HepG2 (cell line): ENCODE measurements around the gene C12orf60. TPM values are rescaled to one million over a fixed set of nuclear protein-coding genes. Genes with fewer than 3 reads are reported as not detected.

Experiments used
- ATF7 ChIP-seq, 2 experiments: fragments of 450-650 bp in 1 of 2; sonication (generic) in 1 of 2; formaldehyde crosslinking in 1 of 2; IDR thresholded peaks; 2 replicates each; pipeline versions ENCODE4 v1.4.0 to v1.6.1; 2016 to 2020; ENCODE audit warnings: antibody characterized with exemption in 1 of 2, mild to moderate bottlenecking in 1 of 2, missing genetic modification reagents in 1 of 2
- ATF7-NPFF ChIP-seq: sonication (generic); formaldehyde crosslinking; IDR thresholded peaks from 2 replicates; pipeline ENCODE4 v1.8.1; 2023; ENCODE audit warnings: mild to moderate bottlenecking, low read depth, missing genetic modification reagents, moderate library complexity
- CBFB ChIP-seq: sonication (generic); formaldehyde crosslinking; IDR thresholded peaks from 2 replicates; pipeline ENCODE4 v1.4.0; 2020; ENCODE audit warnings: missing genetic modification reagents
- CBX1 ChIP-seq: IDR thresholded peaks from one replicate; pipeline ENCODE4 v1.6.1; 2016; ENCODE audit warnings: antibody characterized with exemption, low read depth
- CENPX ChIP-seq: sonication (generic); formaldehyde crosslinking; IDR thresholded peaks from 2 replicates; pipeline ENCODE4 v1.9.0; 2021; ENCODE audit warnings: mild to moderate bottlenecking, missing genetic modification reagents, moderate library complexity
- ELF1 ChIP-seq: sonication (generic); formaldehyde crosslinking; IDR thresholded peaks from 2 replicates; pipeline ENCODE4 v1.4.0; 2020; ENCODE audit warnings: missing genetic modification reagents
- ERF ChIP-seq: IDR thresholded peaks from 2 replicates; pipeline ENCODE4 v1.6.1; 2018; ENCODE audit warnings: missing biosample characterization, missing genetic modification reagents
- ESRRA ChIP-seq: sonication (generic); formaldehyde crosslinking; IDR thresholded peaks from 2 replicates; pipeline ENCODE4 v1.5.1; 2020; ENCODE audit warnings: mild to moderate bottlenecking, low read depth, missing genetic modification reagents
- FOXA3 ChIP-seq: IDR thresholded peaks from 2 replicates; pipeline ENCODE4 v1.6.1; 2016; ENCODE audit warnings: missing genetic modification reagents, missing compliant biosample characterization
- GABPB1 ChIP-seq: IDR thresholded peaks from 2 replicates; pipeline ENCODE4 v1.6.1; 2016; ENCODE audit warnings: mild to moderate bottlenecking, missing genetic modification reagents, moderate library complexity, missing compliant biosample characterization
- MEF2D ChIP-seq: sonication (generic); formaldehyde crosslinking; IDR thresholded peaks from 2 replicates; pipeline ENCODE4 v1.5.1; 2020; ENCODE audit warnings: mild to moderate bottlenecking, missing genetic modification reagents
- MIXL1 ChIP-seq: IDR thresholded peaks from 2 replicates; pipeline ENCODE4 v1.6.1; 2016
- MYNN ChIP-seq: sonication (generic); formaldehyde crosslinking; IDR thresholded peaks from 2 replicates; pipeline ENCODE4 v1.4.0; 2020; ENCODE audit warnings: mild to moderate bottlenecking, low read depth, missing genetic modification reagents
- RAD51 ChIP-seq: fragments of 450-650 bp; IDR thresholded peaks from 2 replicates; pipeline ENCODE4 v1.6.1; 2016; ENCODE audit warnings: borderline replicate concordance
- RBAK ChIP-seq: sonication (generic); formaldehyde crosslinking; IDR thresholded peaks from 2 replicates; pipeline ENCODE4 v1.5.1; 2020; ENCODE audit warnings: mild to moderate bottlenecking, missing genetic modification reagents
- RBM39 ChIP-seq: fragments of 200-400 bp; formaldehyde crosslinking; IDR thresholded peaks from one replicate; pipeline ENCODE4 v1.6.1; 2018; ENCODE audit warnings: antibody characterized with exemption, mild to moderate bottlenecking, low read depth, low read length; ENCODE audit not compliant: poor library complexity, severe bottlenecking
- RFX1 ChIP-seq: fragments of 450-650 bp; IDR thresholded peaks from 2 replicates; pipeline ENCODE4 v1.6.1; 2017
- RXRB ChIP-seq: IDR thresholded peaks from 2 replicates; pipeline ENCODE4 v1.6.1; 2016; ENCODE audit warnings: borderline replicate concordance, missing genetic modification reagents, missing compliant biosample characterization
- SIN3B ChIP-seq: fragments of 150-350 bp; IDR thresholded peaks from 2 replicates; pipeline ENCODE4 v1.6.1; 2014; ENCODE audit warnings: low read length
- SMARCE1 ChIP-seq: fragments of 450-650 bp; IDR thresholded peaks from 2 replicates; pipeline ENCODE4 v1.6.1; 2017; ENCODE audit warnings: borderline replicate concordance
- U2AF2 ChIP-seq: fragments of 200-400 bp; formaldehyde crosslinking; IDR thresholded peaks from 2 replicates; pipeline ENCODE4 v1.6.1; 2017; ENCODE audit warnings: low read depth, mild to moderate bottlenecking, low read length
- ZNF44 ChIP-seq: sonication (generic); formaldehyde crosslinking; IDR thresholded peaks from 2 replicates; pipeline ENCODE4 v1.5.1; 2020; ENCODE audit warnings: mild to moderate bottlenecking, missing genetic modification reagents
- ZNF451 ChIP-seq: sonication (generic); formaldehyde crosslinking; IDR thresholded peaks from 2 replicates; pipeline ENCODE4 v1.5.0; 2020; ENCODE audit warnings: mild to moderate bottlenecking, missing genetic modification reagents
- ZNF552 ChIP-seq: sonication (generic); formaldehyde crosslinking; IDR thresholded peaks from 2 replicates; pipeline ENCODE4 v1.9.0; 2022; ENCODE audit warnings: missing genetic modification reagents, mild to moderate bottlenecking, borderline replicate concordance
- ZNF644 ChIP-seq: IDR thresholded peaks from 2 replicates; pipeline ENCODE4 v1.6.1; 2016; ENCODE audit warnings: low read depth
- ZNF891 ChIP-seq: sonication (generic); formaldehyde crosslinking; IDR thresholded peaks from 2 replicates; pipeline ENCODE4 v1.5.0; 2020; ENCODE audit warnings: mild to moderate bottlenecking, missing genetic modification reagents
- ZSCAN31 ChIP-seq: sonication (generic); formaldehyde crosslinking; IDR thresholded peaks from 2 replicates; pipeline ENCODE4 v1.5.0; 2020; ENCODE audit warnings: low read depth, mild to moderate bottlenecking, missing genetic modification reagents
- polyA plus RNA-seq, 8 experiments: library from polyadenylated mRNA; depleted of rRNA in 3 of 8; stranded (reverse) in 7 of 8; unstranded in 1 of 8; fragments of >200 nt; fragmentation: Illumina TruSeq in 4 of 8; extraction: Trizol in 4 of 8; gene quantifications; 2 replicates each; pipeline versions ENCODE4 v1.2.1 to v1.2.3, GENCODE V29; 2011 to 2016; ENCODE audit warnings: low read depth in 4 of 8, missing spikeins in 1 of 8, mixed read lengths in 1 of 8; ENCODE audit not compliant: insufficient read depth in 1 of 8
- total RNA-seq, 5 experiments: library from RNA; depleted of rRNA; stranded (reverse); fragments of >200 nt; fragmentation: Illumina TruSeq; extraction: Trizol; gene quantifications; 2 replicates each; pipeline ENCODE4 v1.2.3, GENCODE V29; 2016; ENCODE audit warnings: low read depth in 1 of 5
- TF ChIP-seq, protein P1 (sequence below): sonication (generic); formaldehyde crosslinking; IDR thresholded peaks from 2 replicates; pipeline ENCODE4 v1.9.0; 2021; ENCODE audit warnings: missing genetic modification reagents, mild to moderate bottlenecking, borderline replicate concordance
- TF ChIP-seq, protein P2 (sequence below): sonication (generic); formaldehyde crosslinking; IDR thresholded peaks from 2 replicates; pipeline ENCODE4 v1.8.1; 2023; ENCODE audit warnings: mild to moderate bottlenecking, missing genetic modification reagents
- TF ChIP-seq, protein P3 (sequence below): sonication (generic); formaldehyde crosslinking; IDR thresholded peaks from 2 replicates; pipeline ENCODE4 v1.4.0; 2020; ENCODE audit warnings: missing genetic modification reagents, borderline replicate concordance

Gene C12orf60
- total and polyA plus RNA-seq, 2 of the 13 experiments (the other 11 are each of a cell fraction or from before 2014, with no cell fraction given): 0.55 to 1.4 TPM

DNA sequence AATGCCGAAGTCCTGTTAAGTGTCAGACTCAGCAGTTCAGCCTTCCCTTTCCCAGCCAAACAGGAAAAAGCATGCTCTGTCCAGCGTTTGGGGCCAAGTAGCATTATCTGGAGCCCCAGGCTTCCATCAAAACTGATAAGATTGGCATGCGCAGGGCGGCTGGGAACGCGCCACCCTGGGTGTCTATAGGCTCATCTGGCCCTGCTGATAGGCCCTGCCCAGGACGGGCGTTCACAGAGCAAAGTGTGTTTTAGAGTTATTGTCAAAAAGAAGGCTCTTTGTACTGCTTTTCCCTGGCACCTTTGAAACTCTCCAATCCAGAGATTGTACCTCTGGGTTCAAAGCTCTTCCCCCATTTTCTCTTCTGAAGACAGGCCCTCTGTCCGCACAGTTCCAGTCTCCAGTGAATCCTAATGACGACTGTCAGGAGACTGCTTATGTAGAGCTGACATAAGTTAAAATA is 40.0 kb downstream of the C12orf60 start, which contains the start of gene ART4 (continued):
- no peak for TF ChIP-seq U2AF2
- TF ChIP-seq MEF2D (CRISPR knock-in tag): no peak; the same call in 1 of the 2 replicates
- no peak for TF ChIP-seq ZNF451 (CRISPR knock-in tag)
- TF ChIP-seq RBAK (CRISPR knock-in tag): no peak
- TF ChIP-seq RBM39: no peak
- TF ChIP-seq CBX1: no peak
- TF ChIP-seq ZSCAN31 (CRISPR knock-in tag): no peak
- TF ChIP-seq ELF1 (CRISPR knock-in tag): peak; percentile 27; the same call in 1 of the 2 replicates
- TF ChIP-seq, protein P1, sequence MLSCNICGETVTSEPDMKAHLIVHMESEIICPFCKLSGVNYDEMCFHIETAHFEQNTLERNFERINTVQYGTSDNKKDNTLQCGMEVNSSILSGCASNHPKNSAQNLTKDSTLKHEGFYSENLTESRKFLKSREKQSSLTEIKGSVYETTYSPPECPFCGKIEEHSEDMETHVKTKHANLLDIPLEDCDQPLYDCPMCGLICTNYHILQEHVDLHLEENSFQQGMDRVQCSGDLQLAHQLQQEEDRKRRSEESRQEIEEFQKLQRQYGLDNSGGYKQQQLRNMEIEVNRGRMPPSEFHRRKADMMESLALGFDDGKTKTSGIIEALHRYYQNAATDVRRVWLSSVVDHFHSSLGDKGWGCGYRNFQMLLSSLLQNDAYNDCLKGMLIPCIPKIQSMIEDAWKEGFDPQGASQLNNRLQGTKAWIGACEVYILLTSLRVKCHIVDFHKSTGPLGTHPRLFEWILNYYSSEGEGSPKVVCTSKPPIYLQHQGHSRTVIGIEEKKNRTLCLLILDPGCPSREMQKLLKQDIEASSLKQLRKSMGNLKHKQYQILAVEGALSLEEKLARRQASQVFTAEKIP (CRISPR knock-in tag): no peak
- no peak for TF ChIP-seq ZNF891 (CRISPR knock-in tag)
- no peak for TF ChIP-seq ATF7 (IDR thresholded peaks at IDR 0.05)
- no peak for TF ChIP-seq ATF7 (CRISPR knock-in tag; IDR thresholded peaks at IDR 0.05)
- TF ChIP-seq CENPX (CRISPR knock-in tag): no peak
- TF ChIP-seq ESRRA (CRISPR knock-in tag): no peak
- peak; percentile 76; the same call in 1 of the 2 replicates for TF ChIP-seq ERF (CRISPR knock-in tag)
- TF ChIP-seq RAD51: no peak
- TF ChIP-seq GABPB1 (CRISPR knock-in tag): no peak
- TF ChIP-seq MIXL1: peak; percentile 54; the same call in 1 of the 2 replicates
- no peak for TF ChIP-seq ZNF44
- TF ChIP-seq MYNN (CRISPR knock-in tag): no peak
- peak; percentile 37; the same call in 1 of the 2 replicates for TF ChIP-seq RXRB
- TF ChIP-seq, protein P2, sequence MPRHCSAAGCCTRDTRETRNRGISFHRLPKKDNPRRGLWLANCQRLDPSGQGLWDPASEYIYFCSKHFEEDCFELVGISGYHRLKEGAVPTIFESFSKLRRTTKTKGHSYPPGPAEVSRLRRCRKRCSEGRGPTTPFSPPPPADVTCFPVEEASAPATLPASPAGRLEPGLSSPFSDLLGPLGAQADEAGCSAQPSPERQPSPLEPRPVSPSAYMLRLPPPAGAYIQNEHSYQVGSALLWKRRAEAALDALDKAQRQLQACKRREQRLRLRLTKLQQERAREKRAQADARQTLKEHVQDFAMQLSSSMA (CRISPR knock-in tag): no peak
- peak; percentile 41; the same call in 1 of the 2 replicates for TF ChIP-seq ATF7-NPFF
- no peak; the same call in 1 of the 2 replicates for TF ChIP-seq FOXA3
- TF ChIP-seq, protein P3, sequence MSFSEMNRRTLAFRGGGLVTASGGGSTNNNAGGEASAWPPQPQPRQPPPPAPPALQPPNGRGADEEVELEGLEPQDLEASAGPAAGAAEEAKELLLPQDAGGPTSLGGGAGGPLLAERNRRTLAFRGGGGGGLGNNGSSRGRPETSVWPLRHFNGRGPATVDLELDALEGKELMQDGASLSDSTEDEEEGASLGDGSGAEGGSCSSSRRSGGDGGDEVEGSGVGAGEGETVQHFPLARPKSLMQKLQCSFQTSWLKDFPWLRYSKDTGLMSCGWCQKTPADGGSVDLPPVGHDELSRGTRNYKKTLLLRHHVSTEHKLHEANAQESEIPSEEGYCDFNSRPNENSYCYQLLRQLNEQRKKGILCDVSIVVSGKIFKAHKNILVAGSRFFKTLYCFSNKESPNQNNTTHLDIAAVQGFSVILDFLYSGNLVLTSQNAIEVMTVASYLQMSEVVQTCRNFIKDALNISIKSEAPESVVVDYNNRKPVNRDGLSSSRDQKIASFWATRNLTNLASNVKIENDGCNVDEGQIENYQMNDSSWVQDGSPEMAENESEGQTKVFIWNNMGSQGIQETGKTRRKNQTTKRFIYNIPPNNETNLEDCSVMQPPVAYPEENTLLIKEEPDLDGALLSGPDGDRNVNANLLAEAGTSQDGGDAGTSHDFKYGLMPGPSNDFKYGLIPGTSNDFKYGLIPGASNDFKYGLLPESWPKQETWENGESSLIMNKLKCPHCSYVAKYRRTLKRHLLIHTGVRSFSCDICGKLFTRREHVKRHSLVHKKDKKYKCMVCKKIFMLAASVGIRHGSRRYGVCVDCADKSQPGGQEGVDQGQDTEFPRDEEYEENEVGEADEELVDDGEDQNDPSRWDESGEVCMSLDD: no peak
- no peak for TF ChIP-seq RFX1
- TF ChIP-seq ZNF644: peak; percentile 65; the same call in 1 of the 2 replicates
- TF ChIP-seq ZNF552 (CRISPR knock-in tag): no peak
- no peak for TF ChIP-seq SIN3B
- no peak for TF ChIP-seq SMARCE1
- TF ChIP-seq CBFB (CRISPR knock-in tag): no peak
